Measurements from ENCODE around the gene NAALADL2. TPM values are rescaled to one million over a fixed set of nuclear protein-coding genes. Genes with fewer than 3 reads are reported as not detected.

The NAALADL2 gene
- total RNA-seq, 2 experiments from 2014 or later = not detected

DNA sequence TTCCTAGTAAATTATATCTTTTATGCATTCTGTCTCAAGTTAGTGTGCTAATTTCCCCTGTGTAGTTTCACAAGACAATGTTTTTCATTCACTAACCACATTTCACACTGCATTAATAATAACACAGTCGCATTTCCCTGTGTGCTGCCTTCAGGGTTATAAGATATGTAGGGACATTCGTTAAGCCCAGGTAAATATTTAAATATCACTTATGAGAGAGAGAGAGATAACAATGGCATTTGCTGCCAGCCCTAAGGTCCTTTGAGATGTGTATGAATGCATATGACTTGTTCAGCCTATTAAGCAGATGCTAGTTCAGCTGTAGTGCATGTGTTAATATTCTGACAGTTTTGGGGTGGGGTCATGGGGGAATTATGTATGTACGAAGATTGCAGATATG lies 876.7 kb downstream of the NAALADL2 start:
- no peak overlapping the region for H3K27ac Mint-ChIP-seq
- CTCF ChIA-PET = no interaction called here
- DNase-seq = no peak
- H3K4me3 Mint-ChIP-seq = no peak overlapping the region
- peaks cover 9% of the 10 kb centered on the region for H3K9me3 Mint-ChIP-seq
- H3K4me1 Mint-ChIP-seq = no peaks in the 10 kb centered on the region
- POLR2A ChIA-PET = no interaction called here
- H3K36me3 Mint-ChIP-seq (ENCODE audit: low read depth) = no peaks in the 10 kb centered on the region
- no peaks in the 10 kb centered on the region for H3K27me3 Mint-ChIP-seq

GRCh38 chr3:175737646-175738572 lies 878.8 kb downstream of the NAALADL2 start:
- no peaks in the 10 kb centered on the region for H3K36me3 Mint-ChIP-seq (ENCODE audit: low read depth)
- H3K9me3 Mint-ChIP-seq = peaks cover 18% of the 10 kb centered on the region
- H3K27me3 Mint-ChIP-seq = no peaks in the 10 kb centered on the region
- no peak overlapping the region for H3K4me3 Mint-ChIP-seq
- no peaks in the 10 kb centered on the region for H3K4me1 Mint-ChIP-seq
- no peak overlapping the region for H3K27ac Mint-ChIP-seq
- DNase-seq = no peak
- POLR2A ChIA-PET = no interaction called here
- CTCF ChIA-PET = no interaction called here

- CTCF ChIA-PET = no interaction called here
- Mint-ChIP-seq H3K27ac (no peak overlapping the region), H3K9me3 (peaks cover 15% of the 10 kb centered on the region), H3K27me3 (no peaks in the 10 kb centered on the region), H3K36me3 (ENCODE audit: low read depth) (no peaks in the 10 kb centered on the region), H3K4me3 (no peak overlapping the region), H3K4me1 (no peaks in the 10 kb centered on the region)
- POLR2A ChIA-PET = no interaction called here
- DNase-seq = no peak
Measured at GRCh38 chr3:175741951-175742350, 882.8 kb downstream of the NAALADL2 start.

DNA sequence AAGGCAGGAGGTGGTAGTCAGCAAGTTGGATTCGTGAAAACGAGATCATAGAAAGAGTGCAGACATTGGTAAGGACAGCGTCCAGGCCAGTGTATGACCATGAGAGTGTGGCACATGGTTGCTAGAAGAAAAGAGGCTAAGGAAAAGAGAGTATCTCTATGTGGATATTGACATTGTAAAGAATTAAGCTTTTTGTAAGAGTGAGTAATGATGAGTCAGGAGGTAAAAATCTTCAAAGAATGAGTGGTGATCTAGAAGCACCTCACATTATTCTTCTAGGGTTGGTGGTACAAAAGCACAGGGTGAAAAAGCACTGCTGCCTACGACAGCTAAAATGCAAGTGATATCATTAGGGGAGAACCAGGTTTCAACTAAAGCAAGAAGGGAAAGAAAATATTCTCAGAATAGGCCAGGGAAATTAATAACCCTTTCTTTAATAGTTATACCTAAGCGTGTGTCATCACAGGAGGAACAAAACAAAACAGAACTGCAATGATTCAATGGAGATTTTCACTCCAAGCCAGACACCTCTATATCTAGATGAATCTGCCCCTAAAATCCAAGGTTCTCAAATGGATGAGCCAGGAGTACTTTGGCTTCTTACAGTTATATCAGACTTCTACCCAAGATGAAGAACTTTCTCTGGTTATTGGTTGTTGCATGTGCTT lies 884.7 kb downstream of the NAALADL2 start:
- no peaks in the 10 kb centered on the region for H3K36me3 Mint-ChIP-seq (ENCODE audit: low read depth)
- POLR2A ChIA-PET = no interaction called here
- H3K27ac Mint-ChIP-seq = no peak overlapping the region
- no peak overlapping the region for H3K4me3 Mint-ChIP-seq
- no peak for DNase-seq
- H3K4me1 Mint-ChIP-seq = no peaks in the 10 kb centered on the region
- H3K27me3 Mint-ChIP-seq = no peaks in the 10 kb centered on the region
- peaks cover 13% of the 10 kb centered on the region for H3K9me3 Mint-ChIP-seq
- CTCF ChIA-PET = no interaction called here

DNA sequence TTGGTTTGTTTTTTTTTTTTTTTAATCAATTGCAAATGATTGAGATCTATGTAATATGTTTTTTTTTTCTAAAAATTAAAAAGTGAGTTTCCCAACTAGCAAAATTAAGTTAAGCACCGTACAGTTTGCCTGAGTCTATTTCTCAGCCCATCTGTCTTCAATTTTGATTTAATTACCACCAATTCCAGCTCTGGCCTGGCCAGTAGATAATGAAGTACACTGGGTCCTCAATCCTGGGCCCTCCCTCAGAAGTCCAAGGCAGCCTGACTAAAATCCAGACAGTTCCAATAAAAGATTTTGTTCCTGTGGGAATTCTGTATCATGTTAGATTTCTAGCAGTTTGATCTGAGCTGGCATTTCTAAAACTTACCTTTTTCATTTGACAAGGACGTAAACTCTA lies 887.2 kb downstream of the NAALADL2 start:
- CTCF ChIA-PET = no interaction called here
- Mint-ChIP-seq H3K36me3 (ENCODE audit: low read depth) (no peaks in the 10 kb centered on the region), H3K4me3 (no peak overlapping the region), H3K27me3 (no peaks in the 10 kb centered on the region), H3K9me3 (peaks cover 10% of the 10 kb centered on the region), H3K4me1 (no peaks in the 10 kb centered on the region), H3K27ac (no peak overlapping the region)
- DNase-seq = no peak
- POLR2A ChIA-PET = no interaction called here

- ChIA-PET POLR2A (no interaction called here), CTCF (interaction anchor here (0.8 kb wide), 1 partner anchor 122 kb away, joined by 3 read pairs; no protein-coding TSS in a partner anchor)
- no peaks in the 10 kb centered on the region for H3K36me3 Mint-ChIP-seq (ENCODE audit: low read depth)
- no peak for DNase-seq
- peaks cover 3% of the 10 kb centered on the region for H3K9me3 Mint-ChIP-seq
- no peak overlapping the region for H3K4me3 Mint-ChIP-seq
- H3K27me3 Mint-ChIP-seq = no peaks in the 10 kb centered on the region
- H3K4me1 Mint-ChIP-seq = no peaks in the 10 kb centered on the region
- H3K27ac Mint-ChIP-seq = no peak overlapping the region
Measured at GRCh38 chr3:175748087-175748730, 889.1 kb downstream of the NAALADL2 start.

- POLR2A ChIA-PET = no interaction called here
- H3K27me3 Mint-ChIP-seq = no peaks in the 10 kb centered on the region
- H3K4me3 Mint-ChIP-seq = no peak overlapping the region
- CTCF ChIA-PET = no interaction called here
- H3K36me3 Mint-ChIP-seq (ENCODE audit: low read depth) = no peaks in the 10 kb centered on the region
- no peaks in the 10 kb centered on the region for H3K4me1 Mint-ChIP-seq
- no peak for DNase-seq
- no peaks in the 10 kb centered on the region for H3K9me3 Mint-ChIP-seq
- H3K27ac Mint-ChIP-seq = no peak overlapping the region
Measured at GRCh38 chr3:175749981-175750380, 890.8 kb downstream of the NAALADL2 start.

DNA sequence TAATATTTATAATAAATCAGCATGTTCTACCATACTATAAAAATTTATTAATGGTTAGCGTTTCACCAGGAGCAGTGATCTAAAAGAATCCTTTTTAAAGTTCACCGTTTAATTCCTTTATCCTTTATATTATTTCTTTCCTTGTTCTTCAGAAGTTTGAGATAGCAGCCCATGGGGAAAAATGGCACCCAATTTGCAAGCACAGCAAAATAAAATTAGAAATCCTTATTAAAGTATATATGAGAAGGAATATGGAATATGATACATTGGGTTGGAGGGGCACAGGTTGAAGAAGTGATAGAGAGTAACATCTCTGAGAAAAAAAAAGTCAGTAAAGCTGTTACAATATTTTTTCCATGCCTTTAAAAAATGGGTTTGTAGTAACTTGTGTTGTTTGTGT lies 892.0 kb downstream of the NAALADL2 start:
- Mint-ChIP-seq H3K4me1 (no peaks in the 10 kb centered on the region), H3K36me3 (ENCODE audit: low read depth) (no peaks in the 10 kb centered on the region), H3K4me3 (no peak overlapping the region), H3K27ac (no peak overlapping the region), H3K9me3 (no peaks in the 10 kb centered on the region), H3K27me3 (no peaks in the 10 kb centered on the region)
- ChIA-PET POLR2A (no interaction called here), CTCF (no interaction called here)
- DNase-seq = no peak

DNA sequence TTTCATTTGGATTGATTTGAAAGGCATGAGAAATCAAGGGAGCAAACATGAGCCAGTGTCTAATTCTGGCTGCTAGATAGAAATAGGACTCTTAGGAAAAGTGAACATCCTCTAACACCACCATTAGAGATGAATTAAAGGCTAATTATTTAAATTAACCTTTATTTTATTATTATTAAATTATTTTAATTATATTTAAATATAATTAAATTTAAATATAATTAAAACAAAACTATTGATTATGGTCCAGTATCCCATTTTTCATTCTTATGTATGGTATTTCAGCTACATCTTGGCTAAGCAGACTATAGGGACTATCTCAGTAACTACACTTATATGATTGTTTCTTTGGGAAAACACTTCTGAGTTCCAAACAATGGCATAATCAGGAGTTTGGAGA lies 904.8 kb downstream of the NAALADL2 start:
- Mint-ChIP-seq H3K9me3 (peaks cover 2% of the 10 kb centered on the region), H3K4me3 (no peak overlapping the region), H3K27ac (no peak overlapping the region), H3K4me1 (no peaks in the 10 kb centered on the region), H3K36me3 (ENCODE audit: low read depth) (no peaks in the 10 kb centered on the region), H3K27me3 (no peaks in the 10 kb centered on the region)
- POLR2A ChIA-PET = no interaction called here
- CTCF ChIA-PET = no interaction called here
- no peak for DNase-seq

DNA sequence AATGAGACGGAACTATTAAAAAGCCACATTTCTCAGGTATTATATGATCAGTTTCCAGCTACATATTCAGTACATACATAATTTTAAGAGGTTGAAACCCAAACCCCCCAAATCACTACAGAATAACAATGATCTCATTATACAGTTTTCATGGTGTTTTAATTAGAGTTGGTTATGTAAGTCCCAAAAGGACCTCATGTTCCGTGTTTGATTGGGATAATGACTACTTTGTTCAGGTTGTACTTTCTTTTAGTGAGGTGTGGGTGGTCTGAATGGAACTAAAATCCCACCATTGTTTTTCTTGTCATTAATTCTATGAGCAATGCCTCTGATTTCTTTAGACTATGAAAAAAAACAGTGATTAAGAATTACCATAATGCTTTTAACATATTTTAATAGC lies 905.6 kb downstream of the NAALADL2 start:
- CTCF ChIA-PET = no interaction called here

DNA sequence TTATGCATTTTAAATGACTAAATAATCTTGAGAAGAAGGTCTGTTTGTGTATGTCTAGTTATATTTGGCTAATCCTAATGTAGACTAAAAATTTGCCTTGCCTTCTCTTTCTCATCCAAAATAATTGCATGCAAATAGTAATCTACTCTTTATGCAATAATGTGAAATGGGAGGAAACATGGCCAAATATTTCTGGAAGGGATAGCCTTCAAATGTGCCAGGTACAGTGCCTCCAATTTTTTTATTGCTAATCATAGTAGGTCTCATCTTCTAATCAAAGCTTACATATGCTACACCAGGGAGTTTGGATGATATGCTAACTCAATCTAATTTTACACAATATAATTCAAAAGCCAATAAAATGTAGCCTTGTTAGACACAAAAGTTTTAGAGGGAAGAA lies 911.3 kb downstream of the NAALADL2 start:
- Mint-ChIP-seq H3K27me3 (no peaks in the 10 kb centered on the region), H3K27ac (no peak overlapping the region), H3K36me3 (ENCODE audit: low read depth) (no peaks in the 10 kb centered on the region), H3K4me3 (no peak overlapping the region), H3K4me1 (no peaks in the 10 kb centered on the region), H3K9me3 (no peaks in the 10 kb centered on the region)
- DNase-seq = no peak
- ChIA-PET CTCF (no interaction called here), POLR2A (no interaction called here)

More for the DNA sequence above, 905.6 kb downstream of the NAALADL2 start:
- Mint-ChIP-seq H3K4me3 (no peak overlapping the region), H3K9me3 (peaks cover 2% of the 10 kb centered on the region), H3K4me1 (no peaks in the 10 kb centered on the region), H3K27me3 (no peaks in the 10 kb centered on the region), H3K36me3 (ENCODE audit: low read depth) (no peaks in the 10 kb centered on the region), H3K27ac (no peak overlapping the region)
- POLR2A ChIA-PET = no interaction called here
- no peak for DNase-seq

DNA sequence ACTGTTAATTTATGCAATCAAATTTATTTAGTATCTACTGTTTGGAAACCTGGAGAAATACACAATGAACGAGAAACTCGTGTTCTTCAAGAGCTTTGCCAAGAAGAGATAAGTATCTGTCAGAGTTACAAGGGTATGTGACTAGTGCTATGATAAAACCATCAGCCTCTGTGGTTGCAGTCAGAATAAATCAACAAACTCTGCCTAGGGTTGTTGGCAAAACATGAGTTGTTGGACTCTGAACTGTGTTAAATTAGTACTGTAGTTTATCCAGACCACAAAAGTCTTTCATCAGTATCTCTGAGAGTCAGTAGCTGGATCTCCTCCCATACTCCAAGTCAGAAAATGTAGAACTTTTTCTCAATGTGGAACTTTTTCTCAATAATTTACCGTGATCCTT lies 918.4 kb downstream of the NAALADL2 start:
- Mint-ChIP-seq H3K27ac (no peak overlapping the region), H3K4me1 (no peaks in the 10 kb centered on the region), H3K4me3 (no peak overlapping the region), H3K27me3 (no peaks in the 10 kb centered on the region), H3K36me3 (ENCODE audit: low read depth) (no peaks in the 10 kb centered on the region), H3K9me3 (no peaks in the 10 kb centered on the region)
- ChIA-PET CTCF (no interaction called here), POLR2A (no interaction called here)
- no peak for DNase-seq

DNA sequence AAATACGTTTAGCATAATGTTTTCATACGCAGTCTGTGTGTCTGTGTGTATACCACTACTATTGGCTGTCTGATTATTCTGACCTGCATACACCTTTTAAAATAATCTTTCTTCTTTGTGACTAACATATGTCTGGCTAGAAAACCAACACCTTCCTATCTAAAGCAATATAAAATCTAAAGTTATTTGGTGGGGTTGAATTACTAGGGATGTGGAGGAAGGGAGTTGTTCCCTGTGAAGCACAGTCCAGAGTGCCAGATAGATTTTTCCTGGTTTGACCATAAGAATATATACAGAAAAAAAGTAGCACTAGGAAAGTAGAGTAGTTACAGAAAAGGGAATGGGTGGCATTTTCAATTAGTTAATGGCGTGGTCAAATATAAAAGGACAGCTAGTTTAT lies 918.8 kb downstream of the NAALADL2 start:
- ChIA-PET CTCF (no interaction called here), POLR2A (no interaction called here)
- Mint-ChIP-seq H3K27ac (no peak overlapping the region), H3K9me3 (no peaks in the 10 kb centered on the region), H3K4me3 (no peak overlapping the region), H3K36me3 (ENCODE audit: low read depth) (no peaks in the 10 kb centered on the region), H3K27me3 (no peaks in the 10 kb centered on the region), H3K4me1 (no peaks in the 10 kb centered on the region)
- no peak for DNase-seq
